MM.1S (cell line): ENCODE results near the gene SLC9A1.

ENCODE experiments used
- DNase-seq: peaks from one replicate; pipeline ENCODE4 v3.0.0-alpha.2; 2015
- H2AFZ ChIP-seq: fragments of 300-600 bp; sonication (generic); 2 replicates; pipeline ENCODE4 v1.6.0; 2016; ENCODE audit warnings: antibody characterized with exemption, low read length
- H3F3A ChIP-seq: fragments of 300-600 bp; sonication (generic); 2 replicates; pipeline ENCODE4 v1.6.1; 2016; ENCODE audit warnings: mild to moderate bottlenecking, antibody characterized with exemption, low read length, moderate library complexity, mixed read lengths; ENCODE audit not compliant: insufficient read depth
- H3K27ac ChIP-seq: fragments of 300-600 bp; sonication (generic); 2 replicates; pipeline ENCODE4 v1.5.1; 2016; ENCODE audit warnings: mild to moderate bottlenecking, low read length
- H3K27me3 ChIP-seq: fragments of 300-600 bp; sonication (generic); replicated peaks from 2 replicates; pipeline ENCODE4 v1.6.0; 2016; ENCODE audit warnings: low read length; ENCODE audit not compliant: insufficient read depth
- H3K36me3 ChIP-seq: fragments of 300-600 bp; sonication (generic); replicated peaks from 2 replicates; pipeline ENCODE4 v1.6.1; 2016; ENCODE audit warnings: mild to moderate bottlenecking, low read length, mixed read lengths; ENCODE audit not compliant: insufficient read depth
- H3K4me1 ChIP-seq: fragments of 300-600 bp; sonication (generic); 2 replicates; pipeline ENCODE4 v1.6.1; 2016; ENCODE audit warnings: low read length, mixed read lengths
- H3K4me2 ChIP-seq: fragments of 300-600 bp; sonication (generic); 2 replicates; pipeline ENCODE4 v1.6.0; 2016; ENCODE audit warnings: low read depth, low read length
- H3K4me3 ChIP-seq: fragments of 300-600 bp; sonication (generic); 2 replicates; pipeline ENCODE4 v1.5.1; 2016; ENCODE audit warnings: low read length, mixed read lengths
- H3K79me2 ChIP-seq: fragments of 300-600 bp; sonication (generic); 2 replicates; pipeline ENCODE4 v1.6.1; 2016; ENCODE audit warnings: mixed run types, low read length, mixed read lengths
- H3K9ac ChIP-seq: fragments of 300-600 bp; sonication (generic); 2 replicates; pipeline ENCODE4 v1.6.1; 2016; ENCODE audit warnings: low read length, mixed read lengths
- H3K9me2 ChIP-seq: fragments of 300-600 bp; sonication (generic); replicated peaks from 2 replicates; pipeline ENCODE4 v1.6.1; 2016; ENCODE audit warnings: mild to moderate bottlenecking, low read length, mixed read lengths; ENCODE audit not compliant: insufficient read depth
- H3K9me3 ChIP-seq: fragments of 300-600 bp; sonication (generic); replicated peaks from 2 replicates; pipeline ENCODE4 v1.6.1; 2016; ENCODE audit warnings: mild to moderate bottlenecking, low read length, mixed read lengths; ENCODE audit not compliant: insufficient read depth
- H4K20me1 ChIP-seq: fragments of 300-600 bp; sonication (generic); 2 replicates; pipeline ENCODE4 v1.6.1; 2016; ENCODE audit warnings: mild to moderate bottlenecking, low read length, moderate library complexity, mixed read lengths; ENCODE audit not compliant: insufficient read depth
- EZH2 ChIP-seq: fragments of 300-600 bp; sonication (generic); optimal IDR thresholded peaks from 2 replicates; pipeline ENCODE3; 2017; ENCODE audit warnings: low read depth, mild to moderate bottlenecking, antibody characterized with exemption, low read length, mixed read lengths
- EZH2phosphoT487 ChIP-seq: fragments of 300-600 bp; sonication (generic); IDR thresholded peaks from 2 replicates; pipeline ENCODE4 v1.6.1; 2018; ENCODE audit warnings: antibody characterized with exemption, low read length
- TF ChIP-seq, protein P1 (sequence below): fragments of 300-600 bp; sonication (generic); IDR thresholded peaks from 2 replicates; pipeline ENCODE4 v1.5.1; 2016; ENCODE audit warnings: antibody characterized with exemption, low read length, mixed read lengths

SLC9A1 gene

DNA sequence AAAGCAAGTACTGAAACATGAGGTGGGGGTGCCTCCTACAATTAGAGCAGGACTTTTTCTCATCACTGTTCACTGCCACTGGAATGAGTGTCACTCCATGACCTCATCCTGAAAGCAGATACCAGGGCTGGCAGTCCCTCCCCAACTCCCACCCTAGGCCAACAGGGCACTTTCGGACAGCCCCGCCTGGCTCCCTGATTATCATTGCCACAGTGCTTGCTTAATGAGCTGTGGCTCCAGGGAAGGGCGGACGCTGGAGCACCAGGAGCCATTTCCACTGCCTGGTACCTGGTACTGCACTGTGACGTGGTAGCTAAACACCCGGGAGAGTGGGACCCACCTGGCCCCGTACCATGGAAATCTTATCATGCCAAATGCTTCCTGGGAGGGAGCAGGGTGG, 22.3 kb downstream of the SLC9A1 start:
- H2AFZ ChIP-seq, result no peak overlapping the region
- H3K36me3 ChIP-seq, result no peaks in the 10 kb centered on the region
- H4K20me1 ChIP-seq, result no peaks in the 10 kb centered on the region
- H3K27me3 ChIP-seq, result no peaks in the 10 kb centered on the region
- H3F3A ChIP-seq, result no peaks in the 10 kb centered on the region
- no peak for DNase-seq
- TF ChIP-seq, protein P1, sequence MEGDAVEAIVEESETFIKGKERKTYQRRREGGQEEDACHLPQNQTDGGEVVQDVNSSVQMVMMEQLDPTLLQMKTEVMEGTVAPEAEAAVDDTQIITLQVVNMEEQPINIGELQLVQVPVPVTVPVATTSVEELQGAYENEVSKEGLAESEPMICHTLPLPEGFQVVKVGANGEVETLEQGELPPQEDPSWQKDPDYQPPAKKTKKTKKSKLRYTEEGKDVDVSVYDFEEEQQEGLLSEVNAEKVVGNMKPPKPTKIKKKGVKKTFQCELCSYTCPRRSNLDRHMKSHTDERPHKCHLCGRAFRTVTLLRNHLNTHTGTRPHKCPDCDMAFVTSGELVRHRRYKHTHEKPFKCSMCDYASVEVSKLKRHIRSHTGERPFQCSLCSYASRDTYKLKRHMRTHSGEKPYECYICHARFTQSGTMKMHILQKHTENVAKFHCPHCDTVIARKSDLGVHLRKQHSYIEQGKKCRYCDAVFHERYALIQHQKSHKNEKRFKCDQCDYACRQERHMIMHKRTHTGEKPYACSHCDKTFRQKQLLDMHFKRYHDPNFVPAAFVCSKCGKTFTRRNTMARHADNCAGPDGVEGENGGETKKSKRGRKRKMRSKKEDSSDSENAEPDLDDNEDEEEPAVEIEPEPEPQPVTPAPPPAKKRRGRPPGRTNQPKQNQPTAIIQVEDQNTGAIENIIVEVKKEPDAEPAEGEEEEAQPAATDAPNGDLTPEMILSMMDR, result no peak
- TF ChIP-seq EZH2phosphoT487 (no peak), EZH2 (no peak)
- H3K9me2 ChIP-seq, result no peaks in the 10 kb centered on the region
- no peaks in the 10 kb centered on the region for H3K79me2 ChIP-seq
- H3K4me3 ChIP-seq, result no peak overlapping the region
- H3K4me2 ChIP-seq, result no peak overlapping the region
- H3K4me1 ChIP-seq, result peaks cover 17% of the 10 kb centered on the region
- H3K27ac ChIP-seq, result no peak overlapping the region
- no peaks in the 10 kb centered on the region for H3K9me3 ChIP-seq
- H3K9ac ChIP-seq, result no peak overlapping the region

- no peaks in the 10 kb centered on the region for H3K27me3 ChIP-seq
- H3K4me1 ChIP-seq, result peaks cover 12% of the 10 kb centered on the region
- TF ChIP-seq, protein P1, result no peak
- TF ChIP-seq EZH2phosphoT487 (no peak), EZH2 (no peak)
- DNase-seq, result no peak
- H3K27ac ChIP-seq, result no peak overlapping the region
- no peak overlapping the region for H3K9ac ChIP-seq
- H3K79me2 ChIP-seq, result no peaks in the 10 kb centered on the region
- H3K9me3 ChIP-seq, result no peaks in the 10 kb centered on the region
- H2AFZ ChIP-seq, result no peak overlapping the region
- H3F3A ChIP-seq, result no peaks in the 10 kb centered on the region
- no peaks in the 10 kb centered on the region for H3K36me3 ChIP-seq
- no peak overlapping the region for H3K4me3 ChIP-seq
- no peaks in the 10 kb centered on the region for H4K20me1 ChIP-seq
- no peaks in the 10 kb centered on the region for H3K9me2 ChIP-seq
- no peak overlapping the region for H3K4me2 ChIP-seq
These were observed 22.8 kb downstream of the SLC9A1 start for GRCh38 chr1:27132147-27132546.

DNA sequence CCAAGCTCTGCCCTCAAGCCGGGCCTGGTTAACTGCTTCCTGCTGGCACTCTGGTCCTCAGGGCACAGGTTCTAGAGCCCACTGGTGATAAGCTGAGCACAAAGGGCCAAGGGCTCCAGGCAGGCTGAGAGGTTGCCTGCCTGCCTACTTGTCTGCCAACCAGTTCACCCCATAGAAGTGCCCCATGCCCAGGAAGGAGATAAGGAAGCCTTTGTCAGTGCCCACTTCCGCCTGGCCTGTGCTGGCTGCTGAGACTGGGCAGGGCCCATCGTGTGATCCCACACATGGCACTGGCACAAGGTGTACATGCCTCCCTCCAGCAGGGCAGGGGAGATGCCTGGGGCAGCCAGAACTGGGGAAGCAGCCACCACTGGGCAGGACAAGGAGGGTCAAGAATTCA, 24.1 kb downstream of the SLC9A1 start:
- Histone ChIP-seq H4K20me1 (no peaks in the 10 kb centered on the region), H3K4me3 (no peak overlapping the region), H3K27ac (no peak overlapping the region), H2AFZ (no peak overlapping the region), H3K4me2 (no peak overlapping the region), H3K9ac (no peak overlapping the region), H3K79me2 (no peaks in the 10 kb centered on the region), H3K36me3 (no peaks in the 10 kb centered on the region), H3K4me1 (no peaks in the 10 kb centered on the region), H3K9me3 (no peaks in the 10 kb centered on the region), H3K9me2 (no peaks in the 10 kb centered on the region), H3F3A (no peaks in the 10 kb centered on the region), H3K27me3 (no peaks in the 10 kb centered on the region)
- DNase-seq, result no peak
- TF ChIP-seq EZH2 (no peak), EZH2phosphoT487 (no peak)
- TF ChIP-seq, protein P1, result no peak
